Measurements from ENCODE around the gene THSD1.
"Not testable (repeated sequence)": the region's sequence is repeated elsewhere in the genome, so short reads cannot be mapped to it uniquely, and the experiment has no call there.

The THSD1 gene

GRCh38 chr13:52348983-52349780 lies 56.8 kb downstream of the THSD1 start:
- DNase-seq: no peak

- DNase-seq: no peak
These were observed 57.9 kb downstream of the THSD1 start for GRCh38 chr13:52348071-52348470.

DNA sequence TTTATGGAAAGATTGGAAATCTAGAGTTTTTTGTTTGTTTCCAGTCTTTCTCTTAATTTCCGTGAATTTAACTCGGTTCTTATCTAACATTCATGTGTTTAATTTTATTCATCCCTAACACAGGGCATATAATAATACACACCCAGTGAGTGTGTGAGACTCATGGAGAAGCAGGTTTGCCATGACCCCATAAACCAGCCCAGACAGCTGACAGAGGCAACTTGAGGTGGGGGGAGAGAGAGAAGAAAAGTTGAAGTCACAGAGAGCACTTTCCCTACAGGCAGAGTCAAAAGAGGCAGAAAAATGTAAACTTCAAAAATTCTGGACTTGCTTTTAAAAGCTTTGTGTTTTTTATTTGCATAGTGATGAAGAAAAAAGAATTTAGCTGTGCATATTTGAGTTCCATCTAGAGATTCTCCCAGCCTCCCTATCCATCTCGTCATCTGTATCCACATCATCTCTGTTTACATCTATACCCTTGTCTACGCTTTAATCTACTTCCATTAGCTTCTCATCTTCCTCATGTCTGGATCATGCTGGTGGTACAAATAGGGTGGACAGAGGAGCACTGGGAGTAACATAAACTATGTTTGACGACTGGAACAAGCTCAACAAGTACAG lies 60.2 kb downstream of the THSD1 start:
- DNase-seq: no peak

- DNase-seq: no peak
These were observed 60.9 kb downstream of the THSD1 start for GRCh38 chr13:52345048-52345447.

DNA sequence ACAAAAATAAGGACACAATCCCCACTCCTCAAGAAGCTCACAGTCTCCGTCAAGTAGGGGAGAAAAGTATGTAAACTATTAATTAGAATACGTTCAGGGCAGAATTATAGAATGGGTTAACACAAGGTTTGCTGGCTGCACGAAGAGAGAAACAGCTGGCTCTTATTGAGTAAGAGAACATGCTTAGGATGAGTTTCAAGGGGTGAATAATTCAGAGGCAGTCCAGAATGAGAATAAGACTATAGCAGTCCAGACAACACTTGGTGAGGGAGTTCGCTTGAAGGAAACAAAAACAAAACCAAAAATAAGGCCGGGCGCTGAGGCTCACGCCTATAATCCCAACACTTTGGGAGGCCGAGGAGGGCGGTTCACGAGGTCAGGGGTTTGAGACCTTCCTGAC lies 61.9 kb downstream of the THSD1 start:
- DNase-seq: no peak

DNA sequence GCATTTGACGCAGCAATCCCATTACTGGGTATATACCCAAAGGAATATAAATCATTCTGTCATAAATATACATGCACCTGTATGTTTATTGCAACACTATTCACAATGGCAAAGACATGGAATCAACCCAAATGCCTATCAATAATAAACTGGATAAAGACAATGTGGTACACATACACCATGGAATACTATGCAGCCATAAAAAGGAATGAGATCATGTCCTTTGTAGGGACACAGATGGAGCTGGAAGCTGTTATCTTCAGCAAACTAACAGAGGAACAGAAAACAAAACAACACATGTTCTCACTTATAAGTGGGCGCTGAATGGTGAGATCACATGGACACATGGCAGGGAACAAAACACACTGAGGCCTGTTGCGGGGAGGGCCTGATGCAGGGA lies 63.8 kb downstream of the THSD1 start:
- not testable (repeated sequence) for DNase-seq

GRCh38 chr13:52337828-52338455 lies 68.0 kb downstream of the THSD1 start:
- DNase-seq: not testable (repeated sequence)

DNA sequence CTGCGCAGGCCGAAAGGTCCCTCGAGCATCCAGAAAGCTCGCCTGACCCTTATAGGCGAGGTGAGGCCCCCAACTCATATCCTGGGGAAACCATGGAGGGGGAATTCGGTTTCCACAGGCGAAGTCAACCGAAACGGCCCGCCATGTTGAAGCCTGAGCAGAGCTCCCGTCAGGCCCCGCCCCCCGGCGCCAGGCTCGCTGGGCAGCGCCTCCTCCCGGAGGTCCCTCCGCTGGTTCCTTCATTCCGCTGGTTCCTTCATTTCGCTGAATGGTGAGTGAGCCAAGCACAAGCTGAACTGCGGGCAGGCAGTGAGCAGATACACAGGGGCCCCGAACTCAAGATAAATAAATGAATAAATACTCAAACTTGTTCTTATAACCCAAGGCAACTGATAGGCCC lies 71.9 kb downstream of the THSD1 start:
- DNase-seq: not testable (repeated sequence)

DNA sequence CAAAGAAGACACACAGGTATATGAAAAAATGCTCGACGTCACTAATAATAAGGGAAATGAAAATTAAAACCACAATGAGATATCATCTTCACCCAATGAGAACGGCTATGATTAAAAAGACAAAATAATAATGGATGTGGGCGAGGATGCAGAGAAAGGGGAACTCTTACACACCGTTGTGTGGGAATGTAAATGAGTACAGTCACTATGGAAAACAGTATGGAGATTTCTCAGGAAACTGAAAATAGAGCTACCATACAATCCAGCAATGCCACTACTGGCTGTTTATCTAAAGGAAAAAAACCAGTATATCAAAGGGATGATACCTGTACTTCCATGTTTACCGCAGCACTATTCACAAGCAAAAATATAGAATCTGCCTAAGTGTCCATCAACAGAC lies 74.1 kb downstream of the THSD1 start:
- not testable (repeated sequence) for DNase-seq

Data from activated naive CD4-positive, alpha-beta T cell treated with Interleukin-2 at 50 U/mL for 16 hours (primary cell).